ENCODE results near the gene FRMPD1. TPM values are rescaled to one million over a fixed set of nuclear protein-coding genes. Genes with fewer than 3 reads are reported as not detected.

The FRMPD1 gene
- total and polyA plus RNA-seq, 10 of the 15 experiments (the other 5 are each of a cell fraction or from before 2014, with no cell fraction given) = 0.01 to 0.08 (median 0.05) TPM; not detected in 6

- TF ChIP-seq, protein P1, sequence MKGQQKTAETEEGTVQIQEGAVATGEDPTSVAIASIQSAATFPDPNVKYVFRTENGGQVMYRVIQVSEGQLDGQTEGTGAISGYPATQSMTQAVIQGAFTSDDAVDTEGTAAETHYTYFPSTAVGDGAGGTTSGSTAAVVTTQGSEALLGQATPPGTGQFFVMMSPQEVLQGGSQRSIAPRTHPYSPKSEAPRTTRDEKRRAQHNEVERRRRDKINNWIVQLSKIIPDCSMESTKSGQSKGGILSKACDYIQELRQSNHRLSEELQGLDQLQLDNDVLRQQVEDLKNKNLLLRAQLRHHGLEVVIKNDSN (IDR thresholded peaks at IDR 0.05; ENCODE audit: borderline replicate concordance, extremely low read length, insufficient read depth, low read depth, low read length) = no peak
- TF ChIP-seq HDGF (IDR thresholded peaks at IDR 0.05) (no peak), ZNF217 (IDR thresholded peaks at IDR 0.05) (no peak), SREBF2 (IDR thresholded peaks at IDR 0.05; ENCODE audit: low read length) (no peak), FOS (IDR thresholded peaks at IDR 0.05; ENCODE audit: borderline replicate concordance, extremely low read depth, insufficient read length) (no peak)
Measured at GRCh38 chr9:37625758-37626147, 25.0 kb upstream of the FRMPD1 start (continued).

DNA sequence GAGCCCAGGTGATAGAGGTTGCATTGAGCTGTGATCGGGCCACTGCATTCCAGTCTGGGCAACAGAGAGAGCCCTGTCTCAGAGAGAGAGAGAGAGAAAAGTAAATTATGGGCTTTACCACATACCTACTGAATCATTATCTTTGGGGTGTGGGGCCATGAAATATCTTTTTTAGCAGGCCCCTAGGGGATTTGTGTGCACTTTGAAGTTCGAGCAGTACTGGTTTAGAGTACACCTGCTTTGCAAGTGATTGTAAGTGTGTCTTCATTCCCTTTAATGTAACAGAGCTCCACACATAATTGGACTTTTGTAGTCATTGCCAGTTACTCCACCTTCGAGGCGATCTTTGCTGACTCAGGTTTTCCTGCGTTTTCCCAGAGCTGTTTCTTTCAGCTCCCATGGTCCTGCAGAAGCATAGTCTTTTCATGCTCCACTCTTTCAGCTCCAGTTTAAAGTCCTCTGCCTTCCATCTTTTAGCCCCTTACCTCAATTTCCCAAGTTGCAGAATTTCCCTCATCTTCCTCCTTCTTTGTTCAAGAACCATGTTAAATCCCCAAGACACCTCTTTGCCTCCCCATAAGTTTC, 24.0 kb upstream of the FRMPD1 start:
- POLR2A ChIA-PET = interaction anchor here (0.7 kb wide), 1 partner anchor 199 kb away, joined by 3 read pairs; no protein-coding TSS in a partner anchor
- Histone ChIP-seq H3K9me3 (replicated peaks; ENCODE audit: control insufficient read depth, insufficient read depth, low read length) (no peaks in the 10 kb centered on the region), H2AFZ (ENCODE audit: control insufficient read depth, low read depth, low read length) (no peak overlapping the region), H3K79me2 (ENCODE audit: control insufficient read depth, insufficient read depth, low read length) (no peaks in the 10 kb centered on the region), H3K27ac (ENCODE audit: control insufficient read depth, insufficient read depth) (no peak overlapping the region), H4K20me1 (ENCODE audit: control insufficient read depth, insufficient read depth) (no peaks in the 10 kb centered on the region), H3K4me2 (ENCODE audit: control insufficient read depth, insufficient read depth) (no peak overlapping the region), H3K27me3 (replicated peaks in 1 of 2; ENCODE audit: control insufficient read depth in 2 of 2, insufficient read depth in 2 of 2, low read length in 1 of 2) (no peaks in the 10 kb centered on the region; a peak in 1 of 4 replicates), H3K36me3 (ENCODE audit: control insufficient read depth in 2 of 2, insufficient read depth in 2 of 2, low read length in 1 of 2) (no peaks in the 10 kb centered on the region), H3K4me3 (no peak overlapping the region), H3K9ac (ENCODE audit: control insufficient read depth, insufficient read depth, low read length) (no peak overlapping the region), H3K4me1 (ENCODE audit: control insufficient read depth, insufficient read depth, low read length) (no peaks in the 10 kb centered on the region)
- DNase-seq (ENCODE audit: low read depth, low spot score) = no peak
- RAD21 ChIA-PET (ENCODE audit: unreplicated experiment) = no interaction called here
- FAIRE-seq = no peak
- 9% methylated on average over 5 of the region's 5 CpGs for WGBS (ENCODE audit: insufficient coverage, insufficient replicate concordance, low lambda C conversion rate, missing lambda C conversion rate)
- BruUV-seq (replicated peaks) = no TSS peak
- in situ Hi-C loops (cut with MboI) = no loop called here
- CTCF ChIA-PET = interaction anchor here (0.6 to 1.7 kb wide), 7 partner anchors 9 to 809 kb away, joined by 3 to 6 read pairs (median 3); no protein-coding TSS in a partner anchor
- SMC1A ChIA-PET (ENCODE audit: uncharacterized antibody, unreplicated experiment) = no interaction called here
- intact Hi-C loops (cut with micrococcal nuclease; ENCODE audit: unreplicated experiment) = no loop called here
- no peak for ATAC-seq
- TF ChIP-seq CEBPB (IDR thresholded peaks at IDR 0.05; ENCODE audit: borderline replicate concordance in 1 of 2, low read depth in 2 of 2, low read length in 2 of 2) = no peak
- no peak for TF ChIP-seq RB1 (IDR thresholded peaks at IDR 0.05; ENCODE audit: borderline replicate concordance)
- TF ChIP-seq NRF1 (conservative IDR thresholded peaks at IDR 0.05; ENCODE audit: low read depth, low read length) = no peak
- no peak for TF ChIP-seq ATF2 (IDR thresholded peaks at IDR 0.05; ENCODE audit: low read length)
- TF ChIP-seq HCFC1 (IDR thresholded peaks at IDR 0.05; ENCODE audit: low read length) = no peak
- no peak for TF ChIP-seq RBBP5 (conservative IDR thresholded peaks at IDR 0.05)
- no peak for TF ChIP-seq PAX8 (IDR thresholded peaks at IDR 0.05)
- TF ChIP-seq KDM1A (IDR thresholded peaks at IDR 0.05; ENCODE audit: borderline replicate concordance) = no peak
- no peak for TF ChIP-seq NR2F1 (conservative IDR thresholded peaks at IDR 0.05)
- TF ChIP-seq GATAD2B (conservative IDR thresholded peaks at IDR 0.05; ENCODE audit: low read depth) = no peak
- no peak for TF ChIP-seq ZZZ3 (IDR thresholded peaks at IDR 0.05; ENCODE audit: control insufficient read depth, insufficient read length, low read depth)
- TF ChIP-seq, protein P2, sequence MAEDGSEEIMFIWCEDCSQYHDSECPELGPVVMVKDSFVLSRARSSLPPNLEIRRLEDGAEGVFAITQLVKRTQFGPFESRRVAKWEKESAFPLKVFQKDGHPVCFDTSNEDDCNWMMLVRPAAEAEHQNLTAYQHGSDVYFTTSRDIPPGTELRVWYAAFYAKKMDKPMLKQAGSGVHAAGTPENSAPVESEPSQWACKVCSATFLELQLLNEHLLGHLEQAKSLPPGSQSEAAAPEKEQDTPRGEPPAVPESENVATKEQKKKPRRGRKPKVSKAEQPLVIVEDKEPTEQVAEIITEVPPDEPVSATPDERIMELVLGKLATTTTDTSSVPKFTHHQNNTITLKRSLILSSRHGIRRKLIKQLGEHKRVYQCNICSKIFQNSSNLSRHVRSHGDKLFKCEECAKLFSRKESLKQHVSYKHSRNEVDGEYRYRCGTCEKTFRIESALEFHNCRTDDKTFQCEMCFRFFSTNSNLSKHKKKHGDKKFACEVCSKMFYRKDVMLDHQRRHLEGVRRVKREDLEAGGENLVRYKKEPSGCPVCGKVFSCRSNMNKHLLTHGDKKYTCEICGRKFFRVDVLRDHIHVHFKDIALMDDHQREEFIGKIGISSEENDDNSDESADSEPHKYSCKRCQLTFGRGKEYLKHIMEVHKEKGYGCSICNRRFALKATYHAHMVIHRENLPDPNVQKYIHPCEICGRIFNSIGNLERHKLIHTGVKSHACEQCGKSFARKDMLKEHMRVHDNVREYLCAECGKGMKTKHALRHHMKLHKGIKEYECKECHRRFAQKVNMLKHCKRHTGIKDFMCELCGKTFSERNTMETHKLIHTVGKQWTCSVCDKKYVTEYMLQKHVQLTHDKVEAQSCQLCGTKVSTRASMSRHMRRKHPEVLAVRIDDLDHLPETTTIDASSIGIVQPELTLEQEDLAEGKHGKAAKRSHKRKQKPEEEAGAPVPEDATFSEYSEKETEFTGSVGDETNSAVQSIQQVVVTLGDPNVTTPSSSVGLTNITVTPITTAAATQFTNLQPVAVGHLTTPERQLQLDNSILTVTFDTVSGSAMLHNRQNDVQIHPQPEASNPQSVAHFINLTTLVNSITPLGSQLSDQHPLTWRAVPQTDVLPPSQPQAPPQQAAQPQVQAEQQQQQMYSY (CRISPR knock-in tag; IDR thresholded peaks at IDR 0.05) = no peak
- TF ChIP-seq ZNF24 (IDR thresholded peaks at IDR 0.05) = no peak
- no peak for TF ChIP-seq SUPT20H (IDR thresholded peaks at IDR 0.05; ENCODE audit: borderline replicate concordance, control insufficient read depth, low read depth, low read length)

Measured in GM12878 (cell line).